ENCODE data around the gene MASP2. TPM values are rescaled to one million over a fixed set of nuclear protein-coding genes. Genes with fewer than 3 reads are reported as not detected.
"Not testable (repeated sequence)": the region's sequence is repeated elsewhere in the genome, so short reads cannot be mapped to it uniquely, and the experiment has no call there.

MASP2 gene
- total RNA-seq, 1 donor from 2014 or later, result not detected

GRCh38 chr1:11065796-11066195 is 18.8 kb upstream of the MASP2 start:
- DNase-seq (ENCODE audit: low spot score), result no peak
- Mint-ChIP-seq H3K36me3 (ENCODE audit: low read depth, unreplicated experiment) (peaks cover 34% of the 10 kb centered on the region), H3K27ac (ENCODE audit: unreplicated experiment) (no peak overlapping the region), H3K27me3 (ENCODE audit: unreplicated experiment) (no peaks in the 10 kb centered on the region), H3K4me3 (ENCODE audit: unreplicated experiment) (no peak overlapping the region), H3K4me1 (ENCODE audit: unreplicated experiment) (peaks cover 2% of the 10 kb centered on the region), H3K9me3 (ENCODE audit: unreplicated experiment) (no peaks in the 10 kb centered on the region)
- TF ChIP-seq CTCF (IDR thresholded peaks at IDR 0.05; ENCODE audit: unreplicated experiment), result no peak

- DNase-seq (ENCODE audit: low spot score), result no peak
- H3K9me3 Mint-ChIP-seq (ENCODE audit: unreplicated experiment), result no peaks in the 10 kb centered on the region
- no peak for TF ChIP-seq CTCF (IDR thresholded peaks at IDR 0.05; ENCODE audit: unreplicated experiment)
- H3K36me3 Mint-ChIP-seq (ENCODE audit: low read depth, unreplicated experiment), result peaks cover 26% of the 10 kb centered on the region
- H3K27ac Mint-ChIP-seq (ENCODE audit: unreplicated experiment), result no peak overlapping the region
- no peak overlapping the region for H3K4me3 Mint-ChIP-seq (ENCODE audit: unreplicated experiment)
- H3K27me3 Mint-ChIP-seq (ENCODE audit: unreplicated experiment), result peaks cover 3% of the 10 kb centered on the region
- peaks cover 9% of the 10 kb centered on the region for H3K4me1 Mint-ChIP-seq (ENCODE audit: unreplicated experiment)
Observed at GRCh38 chr1:11064942-11065341, 17.9 kb upstream of the MASP2 start.

DNA sequence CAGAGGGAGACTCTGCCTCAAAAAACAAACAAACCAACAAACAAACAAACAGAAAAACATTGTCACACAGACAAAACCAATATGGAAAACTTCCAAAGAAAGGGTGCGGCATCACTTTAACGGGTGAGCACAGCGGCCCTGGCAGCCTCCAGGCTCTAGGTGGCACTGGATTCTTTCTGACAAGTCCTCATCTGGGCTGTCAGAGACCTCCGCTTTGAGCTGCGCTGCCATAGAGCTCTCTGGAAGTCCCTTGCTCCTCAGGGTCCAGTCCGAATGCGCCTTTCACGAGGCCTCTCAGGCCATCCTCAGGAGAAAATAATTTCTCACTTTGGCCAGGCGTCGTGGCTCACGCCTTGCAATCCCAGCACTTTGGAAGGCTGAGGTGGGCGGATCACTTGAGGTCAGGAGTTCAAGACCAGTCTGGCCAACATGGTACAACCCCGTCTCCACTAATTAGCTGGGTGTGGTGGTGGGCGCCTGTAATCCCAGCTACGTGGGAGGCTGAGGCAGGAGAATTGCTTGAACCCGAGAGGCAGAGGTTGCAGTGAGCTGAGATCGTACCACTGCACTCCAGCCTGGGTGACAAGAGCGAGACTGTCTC is 17.0 kb upstream of the MASP2 start:
- not testable (repeated sequence) for DNase-seq (ENCODE audit: low spot score); H3K27me3 Mint-ChIP-seq (ENCODE audit: unreplicated experiment); H3K9me3 Mint-ChIP-seq (ENCODE audit: unreplicated experiment); H3K27ac Mint-ChIP-seq (ENCODE audit: unreplicated experiment); H3K4me3 Mint-ChIP-seq (ENCODE audit: unreplicated experiment)
- H3K4me1 Mint-ChIP-seq (ENCODE audit: unreplicated experiment), result peaks cover 11% of the 10 kb centered on the region
- H3K36me3 Mint-ChIP-seq (ENCODE audit: low read depth, unreplicated experiment), result peaks cover 19% of the 10 kb centered on the region

- TF ChIP-seq CTCF (IDR thresholded peaks at IDR 0.05; ENCODE audit: unreplicated experiment), result no peak
- H3K27me3 Mint-ChIP-seq (ENCODE audit: unreplicated experiment), result peaks cover 3% of the 10 kb centered on the region
- peaks cover 13% of the 10 kb centered on the region for H3K4me1 Mint-ChIP-seq (ENCODE audit: unreplicated experiment)
- DNase-seq (ENCODE audit: low spot score), result no peak
- no peaks in the 10 kb centered on the region for H3K9me3 Mint-ChIP-seq (ENCODE audit: unreplicated experiment)
- H3K4me3 Mint-ChIP-seq (ENCODE audit: unreplicated experiment), result no peak overlapping the region
- H3K36me3 Mint-ChIP-seq (ENCODE audit: low read depth, unreplicated experiment), result peaks cover 12% of the 10 kb centered on the region
- H3K27ac Mint-ChIP-seq (ENCODE audit: unreplicated experiment), result no peak overlapping the region
Observed at GRCh38 chr1:11062965-11063401, 15.9 kb upstream of the MASP2 start.

DNA sequence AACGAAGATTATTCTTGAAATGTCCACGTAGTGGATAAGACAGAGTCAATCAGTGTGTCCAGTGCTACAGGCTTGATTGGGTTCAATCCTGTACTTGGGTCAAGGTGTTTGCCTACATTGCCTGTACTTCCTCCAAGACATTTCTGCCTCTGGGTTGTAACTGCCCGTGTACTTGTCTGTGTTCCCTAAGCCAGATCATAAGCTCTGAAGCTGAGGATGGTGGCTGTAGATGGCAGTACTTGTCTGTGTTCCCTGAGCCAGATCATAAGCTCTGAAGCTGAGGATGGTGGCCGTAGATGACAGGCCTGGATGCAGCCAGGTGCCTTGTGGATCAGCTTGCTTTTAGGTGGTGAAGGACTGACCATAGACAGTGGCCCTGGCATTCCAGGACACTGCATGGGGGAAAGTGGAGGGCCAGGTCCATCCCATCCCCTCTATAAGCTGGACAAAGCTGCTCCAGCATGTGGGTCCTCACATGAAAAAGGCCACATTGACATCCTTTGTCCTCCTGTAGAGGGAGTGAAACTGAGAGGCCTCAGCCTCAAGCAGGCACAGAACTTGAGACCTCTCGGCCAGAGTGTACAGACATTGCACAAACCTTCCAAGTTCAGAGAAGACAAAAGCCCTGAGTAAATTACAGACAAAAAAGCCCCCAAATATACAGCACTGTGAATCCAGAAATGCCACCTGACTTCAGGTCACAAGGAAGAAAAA is 14.8 kb upstream of the MASP2 start:
- Mint-ChIP-seq H3K27ac (ENCODE audit: unreplicated experiment) (no peak overlapping the region), H3K4me3 (ENCODE audit: unreplicated experiment) (no peak overlapping the region), H3K27me3 (ENCODE audit: unreplicated experiment) (peaks cover 3% of the 10 kb centered on the region), H3K36me3 (ENCODE audit: low read depth, unreplicated experiment) (peaks cover 12% of the 10 kb centered on the region), H3K9me3 (ENCODE audit: unreplicated experiment) (no peaks in the 10 kb centered on the region), H3K4me1 (ENCODE audit: unreplicated experiment) (peaks cover 13% of the 10 kb centered on the region)
- no peak for TF ChIP-seq CTCF (IDR thresholded peaks at IDR 0.05; ENCODE audit: unreplicated experiment)
- no peak for DNase-seq (ENCODE audit: low spot score)
